ENCODE results near the gene ZCCHC17.
"Not testable (repeated sequence)": the region's sequence is repeated elsewhere in the genome, so short reads cannot be mapped to it uniquely, and the experiment has no call there.

The ZCCHC17 gene, protein sequence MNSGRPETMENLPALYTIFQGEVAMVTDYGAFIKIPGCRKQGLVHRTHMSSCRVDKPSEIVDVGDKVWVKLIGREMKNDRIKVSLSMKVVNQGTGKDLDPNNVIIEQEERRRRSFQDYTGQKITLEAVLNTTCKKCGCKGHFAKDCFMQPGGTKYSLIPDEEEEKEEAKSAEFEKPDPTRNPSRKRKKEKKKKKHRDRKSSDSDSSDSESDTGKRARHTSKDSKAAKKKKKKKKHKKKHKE

GRCh38 chr1:31296486-31297276, at the start of gene ZCCHC17, which contains the start of gene SNRNP40:
Gene ZCCHC17 (plus strand): TSS chr1:31297032. CDS start chr1:31310099, 13,067 bp downstream.
Gene SNRNP40 (minus strand): TSS chr1:31296788. CDS start chr1:31296751, 37 bp downstream.
- peak; percentile 99 for DNase-seq (ENCODE audit: low read depth in 2 of 2)

DNA sequence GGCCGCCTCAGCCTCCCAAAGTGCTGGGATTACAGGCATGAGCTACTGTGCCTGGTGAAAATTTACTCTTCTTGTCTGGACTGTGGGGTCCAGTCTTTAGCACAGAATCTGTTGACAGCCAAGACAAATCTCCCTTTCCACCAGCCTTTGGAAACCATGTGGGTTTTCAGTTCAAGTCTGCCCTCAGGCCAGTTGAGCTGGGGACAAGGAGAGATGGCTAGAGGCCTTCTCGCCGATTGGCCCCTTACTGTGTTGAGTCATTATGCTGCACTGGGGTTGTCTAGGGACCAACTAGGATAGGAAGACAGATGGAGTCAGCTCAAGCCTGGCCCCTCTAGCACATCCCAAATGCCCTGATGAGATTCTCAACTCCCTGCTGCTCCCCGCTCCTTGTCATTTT, 48.6 kb upstream of the ZCCHC17 start:
- DNase-seq (ENCODE audit: low read depth in 2 of 2) = no peak

DNA sequence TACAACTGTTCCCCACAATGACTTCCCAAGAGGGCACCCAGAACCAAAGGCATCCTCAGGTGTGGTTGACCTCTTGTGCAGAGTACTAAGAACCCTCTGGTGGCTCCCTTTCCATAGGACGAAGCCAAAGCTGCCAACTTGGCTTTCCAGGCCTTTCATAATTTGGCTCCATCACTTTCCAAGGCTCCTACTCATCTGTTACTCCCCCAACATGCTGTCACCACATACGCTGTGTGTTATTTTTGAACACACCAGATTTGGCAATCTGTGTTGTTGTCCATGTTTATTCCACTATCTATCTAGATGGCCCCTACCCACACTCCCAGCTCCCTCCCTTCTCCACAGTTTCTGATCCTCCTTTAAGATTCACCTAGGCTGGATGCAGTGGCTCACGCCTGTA, 47.0 kb upstream of the ZCCHC17 start:
- DNase-seq (ENCODE audit: low read depth in 2 of 2) = no peak

GRCh38 chr1:31257213-31257612, 39.6 kb upstream of the ZCCHC17 start:
- no peak for DNase-seq (ENCODE audit: low read depth in 2 of 2)

DNA sequence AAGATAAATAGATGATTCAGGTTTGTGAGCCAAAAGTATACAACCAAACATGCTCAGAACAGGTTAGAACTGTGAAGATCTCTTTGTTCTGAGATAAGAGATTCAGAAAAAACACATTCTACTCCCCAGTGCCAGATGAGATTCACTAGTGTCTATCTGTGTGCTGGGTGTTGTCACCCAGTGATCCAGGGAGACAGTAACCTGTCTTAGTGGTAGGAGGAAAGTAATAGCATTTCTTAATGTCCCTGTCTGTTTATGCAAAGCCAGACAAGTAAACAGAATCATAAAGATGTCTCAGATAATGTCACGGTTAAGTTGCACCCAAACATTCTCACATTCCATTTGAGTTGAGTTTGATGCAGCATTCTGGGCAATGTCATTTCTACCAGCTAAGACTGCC, 38.3 kb upstream of the ZCCHC17 start:
- DNase-seq (ENCODE audit: low read depth in 2 of 2) = no peak

DNA sequence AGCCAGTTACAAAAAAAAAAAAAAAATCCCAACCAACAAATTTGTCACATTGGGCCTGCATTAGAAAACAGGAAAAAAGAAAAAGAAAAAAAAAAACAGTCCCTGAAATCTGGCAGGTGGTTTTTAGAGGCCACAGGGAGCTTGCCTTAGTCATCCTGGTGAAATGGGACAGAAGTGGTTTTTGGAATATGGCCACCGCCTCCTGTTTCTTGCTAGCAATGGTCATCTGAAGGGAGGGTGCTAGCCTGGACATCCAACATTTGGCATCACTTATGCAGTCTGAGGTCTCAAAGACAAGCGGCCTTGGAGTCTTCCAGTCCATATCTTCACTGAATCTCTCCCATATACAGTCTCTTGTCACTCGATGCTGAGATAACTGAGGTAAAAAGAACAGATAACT, 37.1 kb upstream of the ZCCHC17 start:
- DNase-seq (ENCODE audit: low read depth in 2 of 2) = no peak

DNA sequence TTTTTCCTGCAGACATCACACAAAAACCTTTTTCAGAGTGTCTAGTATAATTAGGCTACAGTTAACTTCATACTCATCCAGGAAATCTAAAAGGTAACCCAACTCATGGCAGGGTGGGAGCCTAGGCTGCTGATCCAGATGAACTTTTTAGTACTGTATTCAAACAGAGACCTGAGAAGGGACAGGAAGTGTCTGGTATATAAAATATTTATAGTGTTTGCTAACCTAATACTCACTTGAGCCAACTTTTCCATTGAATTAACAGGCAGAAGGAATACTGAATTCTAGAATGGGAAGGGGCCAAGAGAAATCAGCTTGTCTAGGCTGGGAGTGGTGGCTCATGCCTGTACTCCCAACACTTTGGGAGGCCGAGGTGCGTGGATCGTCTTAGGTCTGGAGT, 34.9 kb upstream of the ZCCHC17 start:
- DNase-seq (ENCODE audit: low read depth in 2 of 2) = no peak

- DNase-seq (ENCODE audit: low read depth in 2 of 2) = not testable (repeated sequence)
Measured at GRCh38 chr1:31262393-31262792, 34.4 kb upstream of the ZCCHC17 start.

- no peak for DNase-seq (ENCODE audit: low read depth in 2 of 2)
Measured at GRCh38 chr1:31263408-31263807, 33.4 kb upstream of the ZCCHC17 start.

DNA sequence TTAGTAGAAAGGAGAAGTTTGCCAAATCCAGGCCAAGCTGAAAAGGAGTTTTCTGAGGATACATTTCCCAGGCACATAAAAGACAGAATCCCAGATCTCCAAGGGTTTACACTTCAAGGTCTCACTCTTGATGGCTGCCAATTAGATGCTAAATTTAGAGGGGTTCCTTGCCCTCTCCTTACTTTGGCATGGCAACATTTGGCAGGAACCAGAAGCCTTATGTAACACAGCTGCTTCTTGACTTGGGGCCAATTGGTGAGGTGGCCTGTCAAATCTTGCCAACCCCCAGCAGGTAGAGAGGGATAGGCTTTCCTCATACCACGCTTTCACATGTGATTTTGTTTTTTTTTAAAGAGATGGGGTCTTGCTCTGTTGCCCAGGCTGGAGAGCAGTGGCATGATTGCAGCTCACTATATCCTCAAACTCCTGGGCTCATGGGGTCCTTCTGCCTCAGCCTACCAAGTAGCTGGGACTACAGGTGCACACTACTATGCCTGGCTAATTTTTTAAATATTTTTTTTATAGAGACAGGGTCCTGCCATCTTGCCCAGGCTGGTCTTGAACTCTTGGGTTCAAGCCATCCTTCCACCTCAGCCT, 31.9 kb upstream of the ZCCHC17 start:
- no peak for DNase-seq (ENCODE audit: low read depth in 2 of 2)

- no peak for DNase-seq (ENCODE audit: low read depth in 2 of 2)
Measured at GRCh38 chr1:31266547-31266946, 30.3 kb upstream of the ZCCHC17 start.

- no peak for DNase-seq (ENCODE audit: low read depth in 2 of 2)
Measured at GRCh38 chr1:31272369-31272768, 24.5 kb upstream of the ZCCHC17 start.

- DNase-seq (ENCODE audit: low read depth in 2 of 2) = no peak
Measured at GRCh38 chr1:31273619-31274018, 23.2 kb upstream of the ZCCHC17 start.

DNA sequence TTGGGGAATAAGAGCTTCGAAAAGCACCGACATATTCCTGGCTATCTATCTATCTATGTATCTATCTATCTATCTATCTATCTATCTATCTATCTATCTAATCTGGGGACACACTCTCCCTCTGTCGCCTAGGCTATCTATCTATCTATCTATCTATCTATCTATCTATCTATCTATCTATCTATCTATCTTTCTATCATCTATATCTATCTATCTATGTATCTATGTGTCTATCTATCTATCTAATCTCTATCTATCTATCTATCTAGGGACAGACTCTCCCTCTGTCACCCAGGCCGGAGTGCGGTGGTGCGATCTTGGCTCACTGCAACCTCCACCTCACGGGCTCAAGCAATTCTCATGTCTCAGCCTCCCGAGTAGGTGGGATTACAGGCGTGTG, 14.4 kb upstream of the ZCCHC17 start:
- not testable (repeated sequence) for DNase-seq (ENCODE audit: low read depth in 2 of 2)

DNA sequence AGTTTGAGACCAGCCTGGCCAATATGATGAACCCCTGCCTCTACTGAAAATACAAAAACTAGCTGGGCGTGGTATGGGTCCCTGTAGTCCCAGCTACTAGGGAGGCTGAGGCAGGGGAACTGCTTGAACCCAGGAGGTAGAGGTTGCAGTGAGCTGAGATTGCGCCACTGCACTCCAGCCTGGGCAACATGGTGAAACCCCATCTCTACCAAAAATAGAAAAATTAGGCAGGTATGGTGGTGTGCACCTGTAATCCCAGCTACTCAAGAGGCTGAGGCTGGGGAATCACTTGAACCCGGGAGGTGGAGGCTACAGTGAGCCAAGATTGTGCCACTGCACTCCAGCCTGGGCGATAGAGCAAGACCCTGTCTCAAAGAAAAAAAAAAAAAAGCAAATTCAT, 9.0 kb upstream of the ZCCHC17 start:
- not testable (repeated sequence) for DNase-seq (ENCODE audit: low read depth in 2 of 2)

- DNase-seq (ENCODE audit: low read depth in 2 of 2) = no peak
Measured at GRCh38 chr1:31289021-31289420, 7.8 kb upstream of the ZCCHC17 start.

GRCh38 chr1:31295874-31296485, 852 bp upstream of the ZCCHC17 start:
- no peak for DNase-seq (ENCODE audit: low read depth in 2 of 2)

GRCh38 chr1:31297277-31298247, 730 bp downstream of the ZCCHC17 start:
- DNase-seq (ENCODE audit: low read depth in 2 of 2) = no peak

GRCh38 chr1:31299365-31299764, 2.5 kb downstream of the ZCCHC17 start:
- no peak for DNase-seq (ENCODE audit: low read depth in 2 of 2)

- DNase-seq (ENCODE audit: low read depth in 2 of 2) = no peak
Measured at GRCh38 chr1:31300193-31300592, 3.4 kb downstream of the ZCCHC17 start.

Data from fibroblast of skin of left quadriceps (primary cell).